GM18951 (cell line): ENCODE data around the gene OR6C70.
"Not testable (repeated sequence)": the region's sequence is repeated elsewhere in the genome, so short reads cannot be mapped to it uniquely, and the experiment has no call there.

Experiments
- POLR2A ChIP-seq: IDR thresholded peaks from 4 replicates; pipeline ENCODE4 v1.6.1; 2011; ENCODE audit warnings: mild to moderate bottlenecking; ENCODE audit not compliant: insufficient read length, insufficient read depth; ENCODE audit errors: extremely low read depth
- in situ Hi-C: fragments of 300-500 bp; cut with MboI; formaldehyde crosslinking; loops from one replicate; pipeline ENCODE4 v1.12.0; 2022; ENCODE audit warnings: low sequenced_read_pairs, mixed read lengths, inconsistent platforms; ENCODE audit not compliant: unreplicated experiment

Gene OR6C70

DNA sequence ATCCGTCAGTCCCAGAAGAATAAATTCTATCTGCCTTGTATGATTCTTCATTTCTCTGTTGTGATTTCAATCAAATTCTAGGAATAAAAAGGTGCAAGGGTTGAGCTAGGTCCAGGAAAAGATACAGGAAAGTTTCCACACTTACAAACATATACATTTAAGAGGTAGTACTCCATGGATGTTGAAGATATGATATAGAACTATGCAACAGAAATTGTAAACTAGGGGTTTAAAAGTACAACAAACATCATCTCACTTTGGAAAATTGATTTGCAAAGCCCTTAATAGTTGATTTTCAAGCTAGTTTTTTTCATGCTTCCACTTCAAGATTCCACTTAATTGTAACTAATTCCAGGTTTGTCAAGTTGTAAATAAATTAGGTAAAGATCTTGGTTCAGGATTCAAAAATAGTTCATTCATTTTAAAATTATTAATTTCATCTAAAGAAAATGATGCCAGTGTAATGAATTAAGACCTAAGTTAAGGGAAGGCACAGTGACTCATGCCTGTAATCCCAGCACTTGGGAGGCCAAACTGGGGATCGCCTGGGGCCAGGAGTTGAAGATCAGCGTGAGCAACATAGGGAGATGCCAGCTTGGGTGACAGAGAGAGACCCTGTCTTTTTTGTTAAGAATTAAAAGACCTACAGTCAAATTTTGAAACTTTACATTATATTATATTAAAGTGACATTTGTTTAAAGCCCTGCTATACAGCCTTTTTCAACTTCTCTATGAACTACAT lies at the start of gene OR6C70:
OR6C70 (minus strand) TSS at position 51 of the 742 bp plus-strand sequence; CDS start at position 51, 0 bp downstream.
- in situ Hi-C loops: no loop called here
- TF ChIP-seq POLR2A: no peak

DNA sequence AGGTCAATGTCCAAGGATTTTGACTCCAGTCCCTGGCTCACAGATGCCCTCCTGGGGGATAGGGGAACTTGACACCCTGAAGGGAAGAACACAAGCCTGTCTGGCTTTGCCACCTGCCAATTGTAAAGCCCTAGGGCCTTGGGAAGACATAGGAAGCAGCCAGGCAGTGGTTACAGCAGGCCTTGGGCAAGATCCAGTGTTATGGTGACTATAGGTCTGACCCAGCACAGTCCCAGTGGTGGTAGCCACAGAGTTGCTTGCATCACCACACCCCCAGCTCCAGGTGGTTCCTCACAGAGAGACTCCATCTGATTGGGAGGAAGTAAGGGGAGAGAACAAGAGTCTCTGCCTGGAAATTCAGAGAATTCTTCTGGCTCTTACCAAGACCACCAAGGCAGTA lies 46.5 kb upstream of the OR6C70 start:
- no peak for TF ChIP-seq POLR2A

DNA sequence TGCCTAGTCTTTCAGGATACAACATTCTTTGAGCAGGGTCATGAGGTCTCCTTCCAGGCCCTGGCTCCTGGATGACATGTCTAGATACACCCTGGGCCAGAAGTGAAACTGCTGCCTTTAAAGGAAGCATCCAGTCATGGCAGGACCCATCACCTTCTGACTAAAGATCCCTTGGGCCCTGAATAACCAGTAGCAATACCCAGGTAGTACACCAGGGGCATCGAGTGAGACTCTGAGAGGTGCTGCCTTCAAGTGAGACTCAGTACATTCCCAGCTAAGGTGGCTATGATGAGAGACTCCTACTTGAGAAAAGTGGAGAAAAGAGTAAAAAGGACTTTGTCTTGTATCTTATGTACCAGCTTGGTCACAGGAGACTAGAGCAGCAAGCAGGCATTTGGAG lies 45.8 kb upstream of the OR6C70 start:
- no peak for TF ChIP-seq POLR2A
- in situ Hi-C loops: no loop called here

More for the DNA sequence above, 46.5 kb upstream of the OR6C70 start:
- in situ Hi-C loops: no loop called here

DNA sequence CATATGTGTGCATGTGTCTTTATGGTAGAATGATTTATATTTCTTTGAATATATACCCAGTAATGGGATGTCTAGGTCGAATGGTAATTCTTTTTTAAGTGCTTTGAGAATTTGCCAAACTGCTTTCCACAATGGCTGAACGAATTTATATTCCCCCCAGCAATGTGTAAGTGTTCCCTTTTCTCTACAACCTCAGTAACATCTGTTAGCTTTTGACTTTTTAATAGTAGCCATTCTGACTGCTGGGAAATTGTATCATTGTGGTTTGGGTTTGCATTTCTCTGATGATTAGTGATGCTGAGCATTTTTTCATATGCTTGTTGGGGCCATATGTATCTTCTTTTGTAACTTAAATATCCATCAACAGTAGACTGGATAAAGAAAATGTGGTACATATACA lies 31.7 kb upstream of the OR6C70 start:
- in situ Hi-C loops: no loop called here

DNA sequence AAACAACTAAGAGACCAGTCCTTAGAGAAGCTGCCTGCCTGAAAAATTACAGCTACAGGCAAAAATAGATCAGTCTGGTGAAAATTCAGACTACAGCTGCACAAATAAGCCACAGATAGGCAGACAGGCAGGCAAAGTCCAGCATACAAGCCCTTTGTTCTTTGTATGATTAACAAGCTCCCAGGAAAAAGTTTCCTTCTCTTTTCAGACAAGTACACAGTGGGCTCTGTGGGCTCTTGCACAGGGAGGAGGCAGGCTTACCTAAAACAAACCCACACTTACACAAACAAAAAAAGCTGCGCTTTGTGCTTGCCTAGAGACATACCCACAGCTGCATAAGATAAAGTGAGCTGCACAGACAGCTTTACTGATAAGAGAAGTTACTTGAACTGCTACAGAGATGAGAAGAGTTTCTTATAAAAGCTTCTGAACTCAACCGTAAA lies 29.9 kb upstream of the OR6C70 start:
- TF ChIP-seq POLR2A: no peak
- in situ Hi-C loops: no loop called here

More for the DNA sequence above, 31.7 kb upstream of the OR6C70 start:
- no peak for TF ChIP-seq POLR2A

DNA sequence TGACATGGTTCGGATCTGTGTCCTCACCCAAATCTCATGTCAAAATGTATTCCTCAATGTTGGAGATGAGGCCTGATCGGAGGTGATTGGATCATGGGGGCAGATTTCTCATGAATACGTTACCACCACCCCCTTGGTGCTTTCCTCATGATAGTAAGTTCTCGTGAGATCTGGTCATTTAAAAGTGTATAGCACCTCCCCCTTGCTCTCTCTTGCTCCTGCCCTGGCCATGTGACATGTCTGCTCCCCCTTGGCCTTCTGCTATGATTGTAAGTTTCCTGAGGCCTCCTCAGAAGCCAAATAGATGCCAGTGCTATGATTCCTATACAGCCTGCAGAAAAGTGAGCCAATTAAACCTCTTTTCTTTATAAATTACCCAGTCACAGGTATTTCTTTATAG lies 29.3 kb upstream of the OR6C70 start:
- TF ChIP-seq POLR2A: no peak

DNA sequence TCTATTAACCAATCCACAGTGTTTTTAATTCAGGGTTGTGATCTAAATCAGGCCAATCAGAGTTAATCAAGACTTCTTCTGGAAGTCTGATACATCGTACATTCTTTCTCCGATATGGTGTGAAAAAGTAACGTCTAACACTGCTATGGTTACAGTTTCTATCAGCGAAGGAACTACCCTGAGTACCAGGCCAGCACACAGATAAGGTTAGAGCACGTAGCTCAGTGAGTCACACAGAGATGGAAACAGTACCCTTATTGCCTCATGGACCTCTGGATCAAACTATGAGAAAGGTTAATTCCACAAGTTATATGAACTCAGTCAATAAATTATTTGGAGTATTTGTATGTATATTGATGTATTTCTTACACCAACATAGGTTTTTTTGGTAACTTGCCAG lies 25.6 kb upstream of the OR6C70 start:
- in situ Hi-C loops: no loop called here
- TF ChIP-seq POLR2A: no peak

More for the DNA sequence above, 29.3 kb upstream of the OR6C70 start:
- in situ Hi-C loops: no loop called here

DNA sequence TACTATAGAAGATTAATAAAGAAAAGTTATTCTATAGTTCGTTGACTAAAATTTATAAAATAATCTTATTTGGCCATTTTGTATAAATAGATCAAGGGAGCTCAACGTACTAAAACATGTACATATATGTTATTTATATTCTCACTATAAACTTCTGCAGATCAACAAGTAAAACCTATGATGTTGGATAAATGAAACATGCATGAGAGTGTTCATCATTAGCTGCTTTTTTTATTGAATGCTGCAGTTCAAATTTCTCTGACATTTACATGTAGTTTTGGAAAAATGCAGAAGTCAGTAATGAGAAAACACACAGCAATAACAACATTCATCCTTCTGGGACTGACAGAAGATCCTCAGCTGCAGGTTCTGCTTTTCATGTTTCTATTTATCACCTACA lies 22.1 kb upstream of the OR6C70 start, which contains the start of gene OR6C68:
OR6C68 (plus strand) TSS at position 301 of the 400 bp plus-strand sequence; CDS start at position 301, 0 bp downstream.
- in situ Hi-C loops: no loop called here
- no peak for TF ChIP-seq POLR2A

DNA sequence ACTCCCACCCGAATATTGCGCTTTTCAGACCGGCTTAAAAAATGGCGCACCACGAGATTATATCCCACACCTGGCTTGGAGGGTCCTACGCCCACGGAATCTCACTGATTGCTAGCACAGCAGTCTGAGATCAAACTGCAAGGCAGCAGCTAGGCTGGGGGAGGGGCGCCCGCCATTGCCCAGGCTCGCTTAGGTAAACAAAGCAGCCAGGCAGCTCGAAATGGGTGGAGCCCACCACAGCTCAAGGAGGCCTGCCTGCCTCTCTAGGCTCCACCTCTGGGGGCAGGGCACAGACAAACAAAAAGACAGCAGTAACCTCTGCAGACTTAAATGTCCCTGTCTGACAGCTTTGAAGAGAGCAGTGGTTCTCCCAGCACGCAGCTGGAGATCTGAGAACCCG lies 14.3 kb upstream of the OR6C70 start:
- in situ Hi-C loops: not testable (repeated sequence)

DNA sequence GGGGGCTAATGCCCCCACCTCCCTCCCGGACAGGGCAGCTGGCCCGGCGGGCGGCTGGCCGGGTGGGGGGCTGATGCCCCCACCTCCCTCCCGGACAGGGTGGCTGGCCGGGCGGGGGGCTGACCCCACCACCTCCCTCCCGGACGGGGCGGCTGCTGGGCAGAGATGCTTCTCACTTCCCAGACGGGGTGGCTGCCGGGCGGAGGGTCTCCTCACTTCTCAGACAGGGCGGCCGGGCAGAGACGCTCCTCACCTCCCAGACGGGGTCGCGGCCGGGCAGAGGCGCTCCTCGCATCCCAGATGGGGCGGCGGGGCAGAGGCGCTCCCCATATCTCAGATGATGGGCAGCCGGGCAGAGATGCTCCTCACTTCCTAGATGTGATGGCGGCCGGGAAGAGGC lies 9.2 kb upstream of the OR6C70 start:
- in situ Hi-C loops: not testable (repeated sequence)

DNA sequence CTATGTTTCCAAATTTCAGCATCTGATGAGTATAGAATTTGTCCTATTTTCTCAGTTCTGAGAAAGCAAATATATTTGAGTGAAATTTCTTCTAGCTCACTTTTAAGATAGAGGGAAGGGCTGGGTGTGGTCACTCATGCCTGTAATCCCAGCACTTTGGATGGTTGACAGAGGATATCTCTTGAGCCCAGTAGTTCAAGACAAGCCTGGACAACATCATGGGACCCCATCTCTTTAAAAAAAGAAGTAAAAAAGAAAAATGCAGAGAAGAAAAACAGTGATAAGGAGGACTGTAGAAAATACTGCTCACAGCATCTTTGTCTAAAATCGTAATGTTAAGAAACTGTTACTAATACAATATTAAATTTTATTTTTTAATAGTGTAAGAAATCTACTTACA lies 2.3 kb upstream of the OR6C70 start:
- in situ Hi-C loops: no loop called here
- no peak for TF ChIP-seq POLR2A

DNA sequence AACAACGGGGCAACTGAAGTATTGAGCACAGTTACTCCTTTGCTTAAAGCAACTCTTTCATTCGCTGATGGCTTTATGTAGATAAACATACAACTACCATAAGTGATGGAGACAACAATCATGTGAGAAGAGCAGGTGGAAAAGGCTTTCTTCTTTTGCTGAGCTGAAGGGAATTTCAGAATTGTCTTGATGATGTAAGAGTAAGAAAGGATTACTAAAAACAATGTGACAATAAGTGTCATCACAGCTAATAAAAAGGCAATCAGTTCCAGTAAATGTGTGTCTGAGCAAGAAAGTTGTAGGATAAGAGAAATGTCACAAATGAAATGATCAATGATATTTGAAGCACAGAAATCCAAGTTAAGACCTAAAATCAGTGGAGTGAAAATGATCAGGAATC lies 647 bp downstream of the OR6C70 start:
- in situ Hi-C loops: no loop called here
- TF ChIP-seq POLR2A: no peak

DNA sequence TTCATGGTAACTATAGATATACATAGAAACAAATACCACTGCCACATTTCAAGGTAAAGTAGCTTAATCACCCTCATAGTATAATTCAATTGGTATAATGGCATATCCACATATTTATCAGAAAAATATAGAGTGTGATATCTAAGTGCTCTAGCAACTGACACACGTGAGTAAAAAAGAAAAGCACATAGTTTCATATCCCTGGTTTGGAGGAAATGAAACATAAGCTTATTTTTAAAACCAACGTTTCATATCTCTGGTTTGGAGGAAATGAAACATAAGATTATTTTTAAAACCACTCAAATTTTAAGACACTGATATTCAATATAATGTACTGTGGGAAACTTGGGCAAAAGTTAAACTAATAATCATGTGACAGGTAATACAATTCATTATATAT lies 2.1 kb downstream of the OR6C70 start:
- in situ Hi-C loops: no loop called here
- no peak for TF ChIP-seq POLR2A

DNA sequence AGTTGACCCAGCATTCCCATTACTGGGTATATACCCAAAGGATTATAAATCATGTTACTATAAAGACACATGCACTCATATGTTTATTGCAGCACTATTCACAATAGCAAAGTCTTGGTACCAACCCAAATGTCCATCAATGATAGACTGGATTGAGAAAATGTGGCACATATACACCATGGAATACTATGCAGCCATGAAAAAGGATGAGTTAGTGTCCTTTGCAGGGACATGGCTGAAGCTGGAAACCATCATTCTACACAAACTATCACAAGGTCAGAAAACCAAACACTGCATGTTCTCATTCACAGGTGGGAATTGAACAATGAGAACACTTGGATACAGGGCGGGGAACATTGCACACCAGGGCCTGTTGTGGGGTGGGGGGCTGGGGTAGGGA lies 5.0 kb downstream of the OR6C70 start:
- in situ Hi-C loops: not testable (repeated sequence)

DNA sequence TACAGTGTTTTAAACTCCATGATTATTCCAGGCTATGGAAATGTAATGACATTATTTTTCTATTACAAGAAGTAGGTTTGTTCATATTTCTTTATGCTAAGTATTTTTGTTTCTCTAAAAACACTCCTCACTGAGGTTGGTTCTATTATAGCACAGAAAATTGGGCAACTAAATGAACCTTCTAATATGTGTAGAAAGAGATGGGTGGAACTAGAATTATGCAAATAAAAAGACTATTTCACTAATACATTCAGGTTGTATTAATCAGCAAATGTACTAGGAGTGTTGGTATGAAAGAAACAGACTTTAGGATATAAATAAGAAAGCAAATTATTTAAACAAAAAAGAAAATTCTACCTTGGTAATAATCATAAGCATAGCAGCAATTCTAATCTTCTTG lies 21.1 kb downstream of the OR6C70 start:
- in situ Hi-C loops: no loop called here
- no peak for TF ChIP-seq POLR2A
